ENCODE results near the gene PLEKHN1.

GRCh38 chr1:963301-963651, 3.0 kb upstream of the PLEKHN1 start:
- TF ChIP-seq POLR2A (IDR thresholded peaks at IDR 0.05; ENCODE audit: low read depth, low read length), result no peak
- TF ChIP-seq MXI1 (IDR thresholded peaks at IDR 0.05; ENCODE audit: borderline replicate concordance, low read depth, low read length), result no peak
- TF ChIP-seq CTCF (conservative IDR thresholded peaks at IDR 0.05; ENCODE audit: low read depth, low read length), result no peak
- TF ChIP-seq SMC3 (IDR thresholded peaks at IDR 0.05; ENCODE audit: low read depth, low read length), result no peak
- no peak for TF ChIP-seq RAD21 (IDR thresholded peaks at IDR 0.05; ENCODE audit: low read length)
- no peak for TF ChIP-seq RFX5 (IDR thresholded peaks at IDR 0.05; ENCODE audit: low read depth, low read length)
- TF ChIP-seq ELK1 (IDR thresholded peaks at IDR 0.05; ENCODE audit: borderline replicate concordance, low read depth, low read length), result no peak
- TF ChIP-seq MAZ (IDR thresholded peaks at IDR 0.05; ENCODE audit: borderline replicate concordance, low read depth, low read length), result no peak
- no peak for TF ChIP-seq USF2 (IDR thresholded peaks at IDR 0.05; ENCODE audit: low read depth, low read length)
- TF ChIP-seq CEBPB (IDR thresholded peaks at IDR 0.05; ENCODE audit: low read depth, low read length), result no peak
- TF ChIP-seq BHLHE40 (IDR thresholded peaks at IDR 0.05; ENCODE audit: low read depth, low read length), result no peak
- TF ChIP-seq CHD1 (IDR thresholded peaks at IDR 0.05; ENCODE audit: low read depth, low read length), result no peak
